Left ventricle myocardium superior (tissue), 1 donor: ENCODE data around the gene CFAP54. TPM values are rescaled to one million over a fixed set of nuclear protein-coding genes. Genes with fewer than 3 reads are reported as not detected.
"Not testable (repeated sequence)": the region's sequence is repeated elsewhere in the genome, so short reads cannot be mapped to it uniquely, and the experiment has no call there.

ENCODE experiments used
- ATAC-seq: fragments of 200-7000 bp; cut with Tn5 transposase; one replicate; pipeline ENCODE4 v1.9.1; 2020; ENCODE audit warnings: mild to moderate bottlenecking, moderate library complexity
- DNase-seq: peaks from one replicate; pipeline ENCODE4 v3.0.0-alpha.2; 2020
- intact Hi-C: fragments of 100-400 bp; cut with micrococcal nuclease; formaldehyde crosslinking; loops from one replicate; pipeline ENCODE4 v1.11.0; 2022
- total RNA-seq: library from RNA; stranded (reverse); fragmentation: NEBNext Ultra II Directional; extraction: Animal tissue kit (Norgen Biotek cat#: 25700); gene quantifications from one replicate; pipeline ENCODE4 v1.2.1, GENCODE V29; 2021
- donor health status: DM: no; HTN: yes; CAD: no; lungs with severe emphysema.

CFAP54 gene
- total RNA-seq, 1 donor from 2014 or later = 0.10 TPM

GRCh38 chr12:96473394-96474093, 15.8 kb upstream of the CFAP54 start:
- intact Hi-C loops = no loop called here
- ATAC-seq = no peak

GRCh38 chr12:96474206-96474605, 15.2 kb upstream of the CFAP54 start:
- no peak for DNase-seq
- no peak for ATAC-seq
- intact Hi-C loops = no loop called here

More at GRCh38 chr12:96473394-96474093, 15.8 kb upstream of the CFAP54 start:
- DNase-seq = no peak

- DNase-seq = no peak
- intact Hi-C loops = no loop called here
- ATAC-seq = no peak
Measured at GRCh38 chr12:96478011-96478410, 11.4 kb upstream of the CFAP54 start.

GRCh38 chr12:96482086-96482485, 7.3 kb upstream of the CFAP54 start:
- intact Hi-C loops = no loop called here
- no peak for DNase-seq
- ATAC-seq = no peak

- intact Hi-C loops = no loop called here
- ATAC-seq = no peak
Measured at GRCh38 chr12:96483116-96483515, 6.3 kb upstream of the CFAP54 start.

GRCh38 chr12:96486751-96487613, 2.4 kb upstream of the CFAP54 start:
- ATAC-seq (no peak), DNase-seq (no peak)
- intact Hi-C loops = no loop called here

More at GRCh38 chr12:96483116-96483515, 6.3 kb upstream of the CFAP54 start:
- no peak for DNase-seq

GRCh38 chr12:96487634-96488033, 1.7 kb upstream of the CFAP54 start:
- DNase-seq (no peak), ATAC-seq (no peak)
- intact Hi-C loops = no loop called here

GRCh38 chr12:96493106-96493505, 3.7 kb downstream of the CFAP54 start:
- DNase-seq (no peak), ATAC-seq (no peak)
- intact Hi-C loops = no loop called here

- intact Hi-C loops, DNase-seq, ATAC-seq: not testable (repeated sequence)
Measured at GRCh38 chr12:96494154-96494553, 4.8 kb downstream of the CFAP54 start.

- intact Hi-C loops = no loop called here
- DNase-seq (no peak), ATAC-seq (no peak)
Measured at GRCh38 chr12:96495155-96495554, 5.8 kb downstream of the CFAP54 start.

- no peak for ATAC-seq
- intact Hi-C loops = no loop called here
- no peak for DNase-seq
Measured at GRCh38 chr12:96495841-96496545, 6.6 kb downstream of the CFAP54 start.

GRCh38 chr12:96496944-96497343, 7.6 kb downstream of the CFAP54 start:
- intact Hi-C loops = no loop called here
- ATAC-seq (no peak), DNase-seq (no peak)

- ATAC-seq (no peak), DNase-seq (no peak)
- intact Hi-C loops = no loop called here
Measured at GRCh38 chr12:96497855-96498254, 8.5 kb downstream of the CFAP54 start.

- intact Hi-C loops = no loop called here
- ATAC-seq (no peak), DNase-seq (no peak)
Measured at GRCh38 chr12:96500693-96501092, 11.3 kb downstream of the CFAP54 start.

GRCh38 chr12:96501133-96501761, 11.9 kb downstream of the CFAP54 start:
- intact Hi-C loops = no loop called here
- ATAC-seq (peak; percentile 77), DNase-seq (no peak)

GRCh38 chr12:96501908-96502307, 12.5 kb downstream of the CFAP54 start:
- no peak for ATAC-seq
- intact Hi-C loops = no loop called here
- no peak for DNase-seq

GRCh38 chr12:96502477-96502876, 13.1 kb downstream of the CFAP54 start:
- DNase-seq (no peak), ATAC-seq (no peak)
- intact Hi-C loops = no loop called here

GRCh38 chr12:96502949-96503532, 13.7 kb downstream of the CFAP54 start:
- no peak for DNase-seq
- intact Hi-C loops = no loop called here

GRCh38 chr12:96503976-96504375, 14.6 kb downstream of the CFAP54 start:
- intact Hi-C loops = no loop called here
- no peak for ATAC-seq
- DNase-seq = no peak

More at GRCh38 chr12:96502949-96503532, 13.7 kb downstream of the CFAP54 start:
- no peak for ATAC-seq
